Measurements from ENCODE around the gene PSMD1.

The PSMD1 gene

DNA sequence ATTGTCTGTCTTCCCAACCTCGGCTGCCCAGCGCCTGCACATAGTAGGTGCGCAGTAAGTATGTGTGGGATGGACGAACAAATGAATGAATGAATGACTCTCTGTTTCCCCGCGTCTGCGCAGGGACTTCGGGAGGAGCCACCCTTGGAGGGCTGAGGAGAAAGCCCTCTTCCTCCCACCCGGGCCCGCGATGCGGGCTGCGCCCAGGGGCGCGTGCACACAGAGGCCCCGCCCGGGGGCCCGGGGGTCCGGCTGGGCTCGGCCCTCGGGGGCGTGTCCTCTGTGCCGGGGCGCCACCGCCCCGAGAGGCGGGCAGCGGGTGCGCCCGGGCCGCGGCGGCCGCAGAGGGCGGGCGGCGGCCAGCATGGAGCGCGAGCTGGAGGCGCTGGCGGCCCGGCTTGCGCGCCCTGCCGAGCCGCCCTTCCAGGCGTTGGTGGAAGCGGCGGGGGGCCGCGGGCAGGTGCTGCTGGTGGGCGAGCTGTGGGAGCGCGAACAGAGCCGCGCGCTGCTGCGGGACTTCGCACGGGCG is 19.4 kb upstream of the PSMD1 start, which contains the start of gene C2orf72:
TSS of gene C2orf72 (plus strand) at position 322 of the 529 bp plus-strand sequence. CDS start at position 365, 43 bp downstream.
- peak within 1 kb of the TSS; percentile 2; the same call in 1 of the 2 replicates for H3K27ac ChIP-seq (ENCODE audit: extremely low read depth, low read depth, low read length)
- POLR2A ChIA-PET: no interaction called here
- CTCF ChIA-PET: no interaction called here

GRCh38 chr2:231037731-231038482 is 18.8 kb upstream of the PSMD1 start:
- peaks cover 0 to 16% of the 10 kb centered on the region in 2 experiments; a peak in 1 of 3 replicates for H3K36me3 ChIP-seq (ENCODE audit: control insufficient read depth in 2 of 2, insufficient read depth in 1 of 2, low read length in 2 of 2)
- peak overlapping the region; percentile 38 for H3K4me3 ChIP-seq (ENCODE audit: low read depth, low read length)
- H3K27ac ChIP-seq (ENCODE audit: extremely low read depth, low read depth, low read length): peak overlapping the region; percentile 2; the same call in 1 of the 2 replicates
- CTCF ChIA-PET: interaction anchor here (0.9 kb wide), 1 partner anchor 14 kb away, joined by 3 read pairs; no protein-coding TSS in a partner anchor
- POLR2A ChIA-PET: no interaction called here
- TF ChIP-seq RBAK (tag by site-specific recombination; IDR thresholded peaks at IDR 0.05) (no peak), PATZ1 (tag by site-specific recombination; IDR thresholded peaks at IDR 0.05) (peak; percentile 29; the same call in 1 of the 2 replicates), WT1 (tag by site-specific recombination; IDR thresholded peaks at IDR 0.05) (no peak), GFI1B (tag by site-specific recombination; IDR thresholded peaks at IDR 0.05) (no peak), ZBTB21 (tag by site-specific recombination; IDR thresholded peaks at IDR 0.05) (no peak), ZNF335 (tag by site-specific recombination; conservative IDR thresholded peaks at IDR 0.05) (peak; percentile 55; the same call in 1 of the 2 replicates), CTCF (tag by site-specific recombination; IDR thresholded peaks at IDR 0.05) (no peak), SP7 (tag by site-specific recombination; IDR thresholded peaks at IDR 0.05) (no peak), ZBTB20 (tag by site-specific recombination; IDR thresholded peaks at IDR 0.05) (peak; percentile 12; the same call in 1 of the 2 replicates), BCL11A (tag by site-specific recombination; IDR thresholded peaks at IDR 0.05; ENCODE audit: low read depth) (no peak), ZNF692 (tag by site-specific recombination; IDR thresholded peaks at IDR 0.05) (no peak), ZXDB (tag by site-specific recombination; IDR thresholded peaks at IDR 0.05) (no peak), ZNF629 (tag by site-specific recombination; IDR thresholded peaks at IDR 0.05) (no peak), ZNF24 (tag by site-specific recombination; IDR thresholded peaks at IDR 0.05) (no peak), ZBTB48 (tag by site-specific recombination; IDR thresholded peaks at IDR 0.05) (peak; percentile 87), ZNF549 (tag by site-specific recombination; IDR thresholded peaks at IDR 0.05) (no peak), SCRT1 (tag by site-specific recombination; IDR thresholded peaks at IDR 0.05; ENCODE audit: borderline replicate concordance) (no peak)
- peaks cover 3% of the 10 kb centered on the region; the same call in 1 of the 2 replicates for H3K4me1 ChIP-seq (ENCODE audit: control insufficient read depth, insufficient read depth, low read length)
- H3K9me3 ChIP-seq (ENCODE audit: control insufficient read depth, insufficient read depth, low read depth, low read length): no peaks in the 10 kb centered on the region

More for the DNA sequence above, 19.4 kb upstream of the PSMD1 start, which contains the start of gene C2orf72:
- TF ChIP-seq ZNF23 (tag by site-specific recombination; IDR thresholded peaks at IDR 0.05; ENCODE audit: borderline replicate concordance): no peak
- TF ChIP-seq SP3 (tag by site-specific recombination; IDR thresholded peaks at IDR 0.05): 0 out of 2 replicates have a peak, but pooled peaks have one; percentile 21
- TF ChIP-seq ZBTB8A (tag by site-specific recombination; IDR thresholded peaks at IDR 0.05): peak; percentile 85
- peak; percentile 26; the same call in 1 of the 2 replicates for TF ChIP-seq ZBTB20 (tag by site-specific recombination; IDR thresholded peaks at IDR 0.05)
- TF ChIP-seq OSR2 (tag by site-specific recombination; IDR thresholded peaks at IDR 0.05): no peak
- TF ChIP-seq PATZ1 (tag by site-specific recombination; IDR thresholded peaks at IDR 0.05): 0 out of 2 replicates have a peak, but pooled peaks have one; percentile 15
- peak; percentile 43; the same call in 1 of the 2 replicates for TF ChIP-seq ZNF423 (tag by site-specific recombination; IDR thresholded peaks at IDR 0.05)
- peak; percentile 56 for TF ChIP-seq ZNF335 (tag by site-specific recombination; conservative IDR thresholded peaks at IDR 0.05)
- 0 out of 2 replicates have a peak, but pooled peaks have one; percentile 14 for TF ChIP-seq KLF1 (tag by site-specific recombination; IDR thresholded peaks at IDR 0.05)
- TF ChIP-seq ZNF24 (tag by site-specific recombination; IDR thresholded peaks at IDR 0.05): peak; percentile 99
- TF ChIP-seq ZIC2 (tag by site-specific recombination; IDR thresholded peaks at IDR 0.05): no peak
- TF ChIP-seq, protein P1, sequence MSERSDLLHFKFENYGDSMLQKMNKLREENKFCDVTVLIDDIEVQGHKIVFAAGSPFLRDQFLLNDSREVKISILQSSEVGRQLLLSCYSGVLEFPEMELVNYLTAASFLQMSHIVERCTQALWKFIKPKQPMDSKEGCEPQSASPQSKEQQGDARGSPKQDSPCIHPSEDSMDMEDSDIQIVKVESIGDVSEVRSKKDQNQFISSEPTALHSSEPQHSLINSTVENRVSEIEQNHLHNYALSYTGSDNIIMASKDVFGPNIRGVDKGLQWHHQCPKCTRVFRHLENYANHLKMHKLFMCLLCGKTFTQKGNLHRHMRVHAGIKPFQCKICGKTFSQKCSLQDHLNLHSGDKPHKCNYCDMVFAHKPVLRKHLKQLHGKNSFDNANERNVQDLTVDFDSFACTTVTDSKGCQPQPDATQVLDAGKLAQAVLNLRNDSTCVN (tag by site-specific recombination; optimal IDR thresholded peaks at IDR 0.05): peak; percentile 48
- peaks cover 3% of the 10 kb centered on the region; the same call in 1 of the 2 replicates for H3K4me1 ChIP-seq (ENCODE audit: control insufficient read depth, insufficient read depth, low read length)
- peaks cover 0 to 12% of the 10 kb centered on the region in 2 experiments; a peak in 1 of 3 replicates for H3K36me3 ChIP-seq (ENCODE audit: control insufficient read depth in 2 of 2, insufficient read depth in 1 of 2, low read length in 2 of 2)
- no peaks in the 10 kb centered on the region for H3K9me3 ChIP-seq (ENCODE audit: control insufficient read depth, insufficient read depth, low read depth, low read length)
- H3K4me3 ChIP-seq (ENCODE audit: low read depth, low read length): peak within 1 kb of the TSS; percentile 38
